ENCODE results near the gene GIT2. TPM values are rescaled to one million over a fixed set of nuclear protein-coding genes. Genes with fewer than 3 reads are reported as not detected.

GIT2 gene
- total and polyA plus RNA-seq, 2 experiments from 2014 or later = 21.5 to 22.4 TPM

GRCh38 chr12:110038741-110039084, 42.5 kb upstream of the GIT2 start:
- Histone ChIP-seq H2AFZ (no peak overlapping the region), H3K9me2 (replicated peaks; ENCODE audit: insufficient read depth) (no peaks in the 10 kb centered on the region), H4K20me1 (ENCODE audit: insufficient read depth, poor library complexity, severe bottlenecking) (no peaks in the 10 kb centered on the region), H3K4me1 (ENCODE audit: insufficient read depth) (peaks cover 23% of the 10 kb centered on the region), H3K79me2 (peaks cover 22% of the 10 kb centered on the region), H3K27ac (peak overlapping the region; percentile 90), H3K36me3 (replicated peaks; ENCODE audit: insufficient read depth, low read depth) (no peaks in the 10 kb centered on the region), H3K4me3 (no peak overlapping the region), H3K27me3 (no peaks in the 10 kb centered on the region), H3K4me2 (peak overlapping the region; percentile 14), H3K9me3 (ENCODE audit: low read depth) (no peaks in the 10 kb centered on the region)
- WGBS (ENCODE audit: low lambda C conversion rate, missing lambda C conversion rate) = 44% methylated on average over 5 of the region's 5 CpGs
- TF ChIP-seq EZH2 (IDR thresholded peaks at IDR 0.05; ENCODE audit: borderline replicate concordance) (no peak), CTCF (IDR thresholded peaks at IDR 0.05; ENCODE audit: poor library complexity) (no peak), EZH2phosphoT487 (IDR thresholded peaks at IDR 0.05; ENCODE audit: low read depth, severe bottlenecking, unreplicated experiment) (no peak)
- no peak for DNase-seq (ENCODE audit: low spot score)

- H3K27ac ChIP-seq = peak overlapping the region; percentile 90
- no peak overlapping the region for H3K4me3 ChIP-seq
- H2AFZ ChIP-seq = no peak overlapping the region
- H3K9me2 ChIP-seq (replicated peaks; ENCODE audit: insufficient read depth) = no peaks in the 10 kb centered on the region
- peaks cover 23% of the 10 kb centered on the region for H3K4me1 ChIP-seq (ENCODE audit: insufficient read depth)
- H3K9me3 ChIP-seq (ENCODE audit: low read depth) = no peaks in the 10 kb centered on the region
- DNase-seq (ENCODE audit: low spot score) = no peak
- H3K79me2 ChIP-seq = peaks cover 17% of the 10 kb centered on the region
- no peak overlapping the region for H3K4me2 ChIP-seq
- no peaks in the 10 kb centered on the region for H3K36me3 ChIP-seq (replicated peaks; ENCODE audit: insufficient read depth, low read depth)
- no peak for TF ChIP-seq EZH2phosphoT487 (IDR thresholded peaks at IDR 0.05; ENCODE audit: low read depth, severe bottlenecking, unreplicated experiment)
- no peak for TF ChIP-seq CTCF (IDR thresholded peaks at IDR 0.05; ENCODE audit: poor library complexity)
- no peak for TF ChIP-seq EZH2 (IDR thresholded peaks at IDR 0.05; ENCODE audit: borderline replicate concordance)
- 88% methylated on average over 5 of the region's 5 CpGs for WGBS (ENCODE audit: low lambda C conversion rate, missing lambda C conversion rate)
- no peaks in the 10 kb centered on the region for H4K20me1 ChIP-seq (ENCODE audit: insufficient read depth, poor library complexity, severe bottlenecking)
- no peaks in the 10 kb centered on the region for H3K27me3 ChIP-seq
Observed at GRCh38 chr12:110037315-110037714, 41.1 kb upstream of the GIT2 start.

GRCh38 chr12:110035534-110036104, 39.5 kb upstream of the GIT2 start:
- DNase-seq (ENCODE audit: low spot score) = no peak
- Histone ChIP-seq H3K79me2 (peaks cover 6% of the 10 kb centered on the region), H2AFZ (no peak overlapping the region), H3K9me2 (replicated peaks; ENCODE audit: insufficient read depth) (no peaks in the 10 kb centered on the region), H3K4me3 (no peak overlapping the region), H3K36me3 (replicated peaks; ENCODE audit: insufficient read depth, low read depth) (no peaks in the 10 kb centered on the region), H4K20me1 (ENCODE audit: insufficient read depth, poor library complexity, severe bottlenecking) (no peaks in the 10 kb centered on the region), H3K4me2 (no peak overlapping the region), H3K9me3 (ENCODE audit: low read depth) (no peaks in the 10 kb centered on the region), H3K27me3 (no peaks in the 10 kb centered on the region), H3K4me1 (ENCODE audit: insufficient read depth) (peaks cover 23% of the 10 kb centered on the region), H3K27ac (no peak overlapping the region)
- WGBS (ENCODE audit: low lambda C conversion rate, missing lambda C conversion rate) = 94% methylated on average over 7 of the region's 7 CpGs
- TF ChIP-seq EZH2 (IDR thresholded peaks at IDR 0.05; ENCODE audit: borderline replicate concordance) (no peak), EZH2phosphoT487 (IDR thresholded peaks at IDR 0.05; ENCODE audit: low read depth, severe bottlenecking, unreplicated experiment) (no peak), CTCF (IDR thresholded peaks at IDR 0.05; ENCODE audit: poor library complexity) (no peak)

All from hepatocyte (in vitro differentiated cells).